Left renal cortex interstitium (tissue), 4 donors: ENCODE data around the gene DMXL1. TPM values are rescaled to one million over a fixed set of nuclear protein-coding genes. Genes with fewer than 3 reads are reported as not detected.

ENCODE experiments used
- DNase-seq, 4 donors: peaks; one replicate each; pipeline ENCODE4 v3.0.0-alpha.2; 2013; ENCODE audit warnings: low read depth in 4 of 4, low spot score in 2 of 4, missing footprints in 1 of 4
- polyA plus RNA-seq, 4 donors: library from polyadenylated mRNA; unstranded; fragments of 120-200 nt; gene quantifications; one replicate each; pipeline ENCODE4 v1.2.1, GENCODE V29; 2013; ENCODE audit not compliant: insufficient read length in 4 of 4

Gene DMXL1
- polyA plus RNA-seq = 10 to 100 TPM; 35.9 to 68.7 (median 46.8) TPM

- peak; percentile 95 to 99 (median 98) for DNase-seq
Observed at GRCh38 chr5:119070828-119071560, at the start of gene DMXL1. TSS of gene DMXL1 (plus strand) at chr5:119071087. CDS start at chr5:119071570, 483 bp downstream.

- no peak for DNase-seq
Observed at GRCh38 chr5:119021149-119021732, 49.6 kb upstream of the DMXL1 start.

DNA sequence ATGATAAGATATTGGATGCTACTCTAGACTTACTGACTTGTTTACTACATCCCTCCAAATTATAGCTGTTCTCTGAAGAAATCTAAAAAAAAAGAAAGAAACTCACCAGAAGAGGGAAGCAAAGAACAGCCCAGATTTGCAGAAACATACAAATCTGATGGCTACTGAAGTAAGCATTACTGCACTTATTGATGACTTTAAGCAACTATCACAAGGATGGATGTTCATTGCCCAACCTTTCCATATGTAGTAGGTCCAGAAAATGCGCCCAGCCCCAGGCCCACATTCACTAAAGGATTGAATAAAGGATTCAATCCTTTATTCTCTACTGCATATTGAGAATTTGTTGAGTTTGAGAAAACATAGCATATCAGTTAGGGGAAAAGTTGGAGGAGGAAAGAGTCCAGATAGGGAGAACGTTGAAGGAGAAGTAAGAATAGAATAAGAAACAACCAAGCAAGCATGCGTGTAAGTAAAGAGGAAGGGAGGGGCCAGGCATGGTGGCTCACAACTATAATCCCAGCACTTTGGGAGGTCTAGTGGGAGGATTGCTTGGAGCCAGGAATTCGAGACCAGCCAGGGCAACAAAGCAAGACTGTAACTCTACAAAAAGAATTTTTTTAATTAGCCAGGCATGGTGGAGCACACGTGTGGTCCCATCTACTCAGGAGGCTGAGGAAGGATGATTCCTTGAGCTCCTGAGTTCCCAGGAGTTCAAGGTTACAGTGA, 48.7 kb upstream of the DMXL1 start:
- peak in 2 of 4 donors; percentile 10 for DNase-seq

- no peak for DNase-seq
Observed at GRCh38 chr5:119022773-119023172, 48.1 kb upstream of the DMXL1 start.

DNA sequence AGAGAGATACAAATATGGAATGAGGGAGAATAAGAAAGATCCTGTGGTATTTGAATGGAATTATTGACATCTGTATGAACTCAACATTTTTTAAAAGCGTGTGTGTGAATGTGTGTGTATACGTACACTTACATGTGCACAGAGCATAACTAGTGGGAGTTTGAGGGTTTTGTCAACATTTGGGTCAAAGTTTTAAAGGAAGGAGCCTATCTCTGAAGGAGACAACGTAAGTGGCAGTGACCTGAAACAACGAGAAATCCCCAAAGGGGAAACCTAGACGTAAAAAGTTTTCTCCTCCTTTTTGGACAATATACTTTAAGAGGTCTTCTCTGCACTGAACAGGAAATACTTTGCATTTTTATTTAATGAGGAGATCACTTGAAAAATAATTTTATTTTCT, 42.3 kb upstream of the DMXL1 start:
- no peak for DNase-seq

- DNase-seq = no peak
Observed at GRCh38 chr5:119031011-119031886, 39.6 kb upstream of the DMXL1 start.

GRCh38 chr5:119031905-119032304, 39.0 kb upstream of the DMXL1 start:
- DNase-seq = no peak

- no peak for DNase-seq
Observed at GRCh38 chr5:119032656-119033055, 38.2 kb upstream of the DMXL1 start.

DNA sequence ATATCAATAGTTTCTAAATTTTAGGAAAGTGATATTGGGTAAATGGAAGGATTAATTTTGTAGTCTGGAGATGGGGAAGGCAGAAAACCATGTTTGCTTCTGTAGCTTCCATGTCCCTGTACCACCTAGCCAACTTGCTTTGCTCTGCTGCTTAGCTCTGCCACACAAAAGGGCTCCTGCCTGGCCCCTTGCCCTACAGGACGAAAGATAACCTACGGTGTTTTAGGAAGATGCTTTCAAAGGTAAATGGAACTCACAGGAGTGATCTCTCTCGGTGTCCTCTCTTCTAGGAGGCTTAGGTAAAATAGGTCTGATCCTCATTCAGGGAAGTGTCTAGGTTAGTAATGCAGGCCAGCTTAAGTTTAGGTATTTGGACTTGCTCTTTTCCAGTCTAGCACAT, 37.8 kb upstream of the DMXL1 start:
- no peak for DNase-seq

DNA sequence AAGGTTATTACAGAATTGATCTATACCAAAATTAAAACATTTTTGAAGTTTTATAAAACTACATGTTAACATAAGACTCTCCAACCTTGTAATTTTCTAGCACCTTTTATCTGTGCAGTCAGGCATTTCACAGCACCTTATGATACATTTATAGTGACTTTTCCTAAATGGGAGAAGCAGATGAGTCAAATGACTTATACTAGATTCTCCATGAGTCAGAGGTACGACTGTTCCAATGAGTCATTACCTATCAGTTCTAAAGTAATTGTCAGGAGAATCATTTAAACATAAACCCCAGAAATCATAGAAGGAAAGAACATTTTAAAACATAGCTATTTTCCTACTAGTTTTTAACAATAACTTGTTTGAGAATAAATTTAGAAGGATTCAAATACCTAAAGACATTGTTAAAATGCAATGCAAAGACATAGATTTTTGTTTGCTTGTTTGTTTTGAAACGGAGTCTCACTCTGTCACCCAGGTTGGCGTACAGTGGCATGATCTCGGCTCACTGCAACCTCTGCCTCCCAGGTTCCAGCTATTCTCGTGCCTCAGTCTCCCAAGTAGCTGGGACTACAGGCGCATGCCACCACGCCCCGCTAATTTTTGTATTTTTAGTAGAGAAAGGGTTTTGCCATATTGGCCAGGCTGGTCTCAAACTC, 34.7 kb upstream of the DMXL1 start:
- DNase-seq = no peak

- DNase-seq = no peak
Observed at GRCh38 chr5:119037496-119038215, 33.2 kb upstream of the DMXL1 start.

GRCh38 chr5:119048246-119048645, 22.6 kb upstream of the DMXL1 start:
- DNase-seq = no peak

- no peak for DNase-seq
Observed at GRCh38 chr5:119049824-119050449, 20.9 kb upstream of the DMXL1 start.

GRCh38 chr5:119054101-119054500, 16.8 kb upstream of the DMXL1 start:
- DNase-seq = no peak

GRCh38 chr5:119055294-119055693, 15.6 kb upstream of the DMXL1 start:
- no peak for DNase-seq

- no peak for DNase-seq
Observed at GRCh38 chr5:119058979-119059529, 11.8 kb upstream of the DMXL1 start.

DNA sequence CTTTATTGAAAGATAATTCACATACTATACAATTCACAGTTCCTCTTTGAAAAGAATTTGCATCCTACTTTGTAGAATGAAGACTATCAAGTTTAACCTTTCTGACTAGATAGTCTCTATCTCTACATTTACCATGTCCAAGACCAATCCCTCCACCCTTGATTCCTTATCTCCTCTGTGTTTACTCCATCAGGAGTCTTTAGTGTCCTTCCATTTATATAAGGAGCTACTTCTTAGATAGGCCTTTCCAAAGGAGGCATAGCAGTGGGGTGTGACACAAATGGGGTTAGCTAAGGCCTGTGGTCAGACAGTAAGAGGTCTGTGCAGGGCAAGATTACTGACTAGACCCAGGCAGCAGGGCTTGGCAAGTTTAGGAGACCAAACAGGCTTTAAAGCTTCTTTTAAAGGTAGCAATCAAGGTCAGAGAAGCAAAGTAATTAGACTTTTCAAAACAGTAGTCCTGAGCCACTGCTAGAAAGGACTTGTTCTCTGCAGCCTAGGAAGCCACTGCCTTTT, 11.1 kb upstream of the DMXL1 start:
- no peak for DNase-seq

DNA sequence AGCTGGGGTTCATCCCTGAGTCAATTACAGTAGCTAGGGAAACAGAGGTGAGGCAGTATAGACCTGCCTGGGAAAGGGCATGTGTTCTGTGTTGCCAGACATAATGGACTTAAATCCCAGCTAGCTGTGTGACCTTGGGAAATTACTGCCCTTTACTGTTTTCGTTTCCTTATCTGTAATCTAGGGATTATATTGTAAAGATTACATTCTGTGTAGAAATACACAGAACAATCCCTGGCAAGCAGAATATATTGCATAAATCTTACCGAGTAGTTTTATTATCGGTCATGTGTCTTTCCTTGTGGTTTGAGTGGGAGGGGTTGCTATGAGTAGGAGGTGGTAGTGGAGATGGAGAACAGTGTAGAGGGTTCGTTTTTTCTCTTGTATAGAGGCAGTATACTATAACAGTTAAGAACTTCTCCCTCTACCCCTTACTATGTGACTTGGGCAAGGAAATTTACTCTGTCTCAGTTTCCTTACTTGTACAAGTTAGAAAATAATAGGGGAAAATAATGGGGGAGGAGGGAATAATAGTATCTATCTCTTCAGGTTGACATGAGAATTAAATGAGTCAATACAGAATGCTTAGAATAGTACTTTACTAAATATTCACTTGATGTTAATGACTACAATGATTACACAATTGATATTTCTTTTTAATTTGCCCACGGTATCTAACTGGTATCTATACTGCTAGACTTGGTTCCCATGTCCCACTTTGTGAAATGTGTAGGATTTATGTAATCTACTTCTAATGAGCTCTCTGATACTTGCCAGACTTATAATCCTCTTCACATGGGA, 7.1 kb upstream of the DMXL1 start:
- DNase-seq = no peak
